ENCODE results near the gene HS6ST3. TPM values are rescaled to one million over a fixed set of nuclear protein-coding genes. Genes with fewer than 3 reads are reported as not detected.

Gene HS6ST3
- polyA plus RNA-seq, 1 donor, result 1.4 TPM

DNA sequence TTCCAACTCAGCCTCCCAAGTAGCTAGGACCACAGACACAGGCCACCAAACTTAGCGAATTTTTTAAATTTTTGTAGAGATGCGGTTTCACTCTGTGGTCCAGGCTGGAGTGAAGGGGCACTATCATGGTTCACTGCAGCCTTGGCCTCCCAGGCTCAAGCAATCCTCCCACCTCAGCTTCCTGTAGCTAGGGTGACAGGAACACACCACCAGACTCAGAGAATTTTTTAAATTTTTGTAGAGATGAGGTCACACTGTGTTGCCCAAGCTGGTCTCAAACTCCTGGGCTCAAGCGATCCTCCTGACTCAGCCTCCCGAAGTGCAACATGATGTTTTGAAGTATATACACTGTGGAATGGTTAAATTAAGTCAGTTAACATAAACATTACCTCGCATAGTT lies 640.8 kb downstream of the HS6ST3 start:
- no CpG with 5 or more reads among the region's 5 CpGs for WGBS (ENCODE audit: insufficient coverage, low lambda C conversion rate)
- no peaks in the 10 kb centered on the region for H3K4me1 ChIP-seq (ENCODE audit: control insufficient read depth, insufficient read depth, low read length)
- no peaks in the 10 kb centered on the region for H3K27me3 ChIP-seq (ENCODE audit: control insufficient read depth, insufficient read depth, low read length)
- DNase-seq, result no peak
- peaks cover 5% of the 10 kb centered on the region for H3K9me3 ChIP-seq (ENCODE audit: control insufficient read depth, low read depth, low read length)
- no peak overlapping the region for H3K4me3 ChIP-seq (ENCODE audit: low read length)
- no peak overlapping the region for H3K27ac ChIP-seq (ENCODE audit: low read length)
- no peaks in the 10 kb centered on the region for H3K36me3 ChIP-seq (ENCODE audit: control insufficient read depth, insufficient read depth, low read length)

DNA sequence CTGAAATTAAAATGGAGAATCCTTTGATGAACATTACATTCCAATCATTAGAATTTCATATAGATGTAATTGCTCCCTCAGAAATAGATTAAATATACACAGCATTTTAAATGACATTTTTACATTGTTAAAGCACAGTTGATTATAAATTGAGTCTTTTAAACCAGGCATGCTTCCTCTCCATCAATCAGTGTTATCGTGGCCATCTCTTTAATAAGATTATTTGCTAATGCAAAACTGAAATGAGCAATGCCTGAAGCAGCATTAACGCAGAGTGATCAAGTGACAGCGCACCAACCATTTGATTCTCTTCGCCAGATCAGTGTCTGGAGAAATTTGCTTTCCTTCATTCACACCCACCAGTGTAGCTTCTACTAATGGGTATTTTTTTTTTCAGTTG lies 644.6 kb downstream of the HS6ST3 start:
- Histone ChIP-seq H3K27ac (ENCODE audit: low read length) (no peak overlapping the region), H3K9me3 (ENCODE audit: control insufficient read depth, low read depth, low read length) (no peaks in the 10 kb centered on the region), H3K4me3 (ENCODE audit: low read length) (no peak overlapping the region), H3K4me1 (ENCODE audit: control insufficient read depth, insufficient read depth, low read length) (no peaks in the 10 kb centered on the region), H3K27me3 (ENCODE audit: control insufficient read depth, insufficient read depth, low read length) (no peaks in the 10 kb centered on the region), H3K36me3 (ENCODE audit: control insufficient read depth, insufficient read depth, low read length) (no peaks in the 10 kb centered on the region)
- DNase-seq, result no peak
- no CpG with 5 or more reads among the region's 4 CpGs for WGBS (ENCODE audit: insufficient coverage, low lambda C conversion rate)

DNA sequence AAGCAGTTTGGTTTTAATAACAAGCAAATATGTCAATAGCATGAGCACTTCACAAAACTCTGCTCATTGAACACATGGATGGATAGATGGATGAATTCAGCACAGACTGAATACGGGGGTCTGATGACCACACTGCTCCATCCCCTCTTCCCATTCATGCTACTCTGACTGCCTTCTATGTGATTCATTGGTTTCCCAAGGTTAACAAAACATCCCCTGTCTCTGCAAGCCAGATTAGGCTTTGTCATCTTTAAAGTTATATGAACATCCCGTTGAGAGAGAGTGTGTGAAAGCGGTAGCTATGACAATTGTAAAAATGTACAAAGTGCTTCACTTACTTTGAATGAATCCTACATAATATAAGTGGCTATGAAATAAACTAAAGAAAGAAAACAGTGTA lies 651.9 kb downstream of the HS6ST3 start:
- Histone ChIP-seq H3K4me1 (ENCODE audit: control insufficient read depth, insufficient read depth, low read length) (no peaks in the 10 kb centered on the region), H3K27me3 (ENCODE audit: control insufficient read depth, insufficient read depth, low read length) (no peaks in the 10 kb centered on the region), H3K36me3 (ENCODE audit: control insufficient read depth, insufficient read depth, low read length) (no peaks in the 10 kb centered on the region), H3K4me3 (ENCODE audit: low read length) (no peak overlapping the region), H3K9me3 (ENCODE audit: control insufficient read depth, low read depth, low read length) (no peaks in the 10 kb centered on the region), H3K27ac (ENCODE audit: low read length) (no peak overlapping the region)
- WGBS (ENCODE audit: insufficient coverage, low lambda C conversion rate), result 90% methylated on average over 2 of the region's 3 CpGs
- DNase-seq, result no peak

DNA sequence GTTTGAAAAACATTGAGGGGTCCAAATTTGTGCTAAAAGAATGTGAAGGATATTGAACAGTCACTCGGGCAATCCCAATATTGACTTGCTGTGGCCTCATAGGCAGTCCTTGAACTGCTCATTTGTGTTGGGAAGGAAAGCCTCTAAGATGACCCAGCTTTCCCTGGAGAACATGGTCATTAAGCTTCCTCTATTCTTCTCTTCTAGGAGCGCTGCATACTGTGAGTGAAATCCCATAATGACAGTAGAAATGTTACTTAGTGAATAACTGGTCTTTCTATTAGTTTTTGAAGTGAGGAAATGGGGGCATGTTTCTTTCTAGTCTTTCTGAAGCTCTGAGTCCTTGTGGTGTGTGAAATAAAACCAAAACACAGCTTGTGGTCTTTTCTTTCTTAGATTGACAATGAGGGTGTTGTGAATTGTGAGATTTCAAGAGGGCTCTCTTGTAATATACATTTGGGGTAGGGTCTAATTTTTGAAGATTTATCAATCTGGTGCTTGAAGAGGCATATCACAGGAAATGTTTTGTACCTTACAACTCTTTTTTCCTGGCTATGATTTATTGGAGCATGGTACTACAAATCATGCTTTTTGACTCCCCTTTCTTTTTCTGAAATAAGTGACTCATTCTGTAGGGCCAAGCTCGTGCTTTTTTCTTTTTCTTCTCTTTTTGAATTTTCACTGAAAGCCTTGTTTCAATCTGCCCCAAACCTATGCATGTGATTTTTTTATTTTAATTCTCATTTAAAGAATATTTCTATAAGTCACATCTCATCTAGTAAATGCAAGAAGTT lies 653.6 kb downstream of the HS6ST3 start:
- 100% methylated on average over 1 of the region's 3 CpGs for WGBS (ENCODE audit: insufficient coverage, low lambda C conversion rate)
- H3K4me3 ChIP-seq (ENCODE audit: low read length), result no peak overlapping the region
- DNase-seq, result no peak
- no peaks in the 10 kb centered on the region for H3K9me3 ChIP-seq (ENCODE audit: control insufficient read depth, low read depth, low read length)
- H3K27me3 ChIP-seq (ENCODE audit: control insufficient read depth, insufficient read depth, low read length), result no peaks in the 10 kb centered on the region
- no peak overlapping the region for H3K27ac ChIP-seq (ENCODE audit: low read length)
- H3K4me1 ChIP-seq (ENCODE audit: control insufficient read depth, insufficient read depth, low read length), result no peaks in the 10 kb centered on the region
- H3K36me3 ChIP-seq (ENCODE audit: control insufficient read depth, insufficient read depth, low read length), result no peaks in the 10 kb centered on the region

DNA sequence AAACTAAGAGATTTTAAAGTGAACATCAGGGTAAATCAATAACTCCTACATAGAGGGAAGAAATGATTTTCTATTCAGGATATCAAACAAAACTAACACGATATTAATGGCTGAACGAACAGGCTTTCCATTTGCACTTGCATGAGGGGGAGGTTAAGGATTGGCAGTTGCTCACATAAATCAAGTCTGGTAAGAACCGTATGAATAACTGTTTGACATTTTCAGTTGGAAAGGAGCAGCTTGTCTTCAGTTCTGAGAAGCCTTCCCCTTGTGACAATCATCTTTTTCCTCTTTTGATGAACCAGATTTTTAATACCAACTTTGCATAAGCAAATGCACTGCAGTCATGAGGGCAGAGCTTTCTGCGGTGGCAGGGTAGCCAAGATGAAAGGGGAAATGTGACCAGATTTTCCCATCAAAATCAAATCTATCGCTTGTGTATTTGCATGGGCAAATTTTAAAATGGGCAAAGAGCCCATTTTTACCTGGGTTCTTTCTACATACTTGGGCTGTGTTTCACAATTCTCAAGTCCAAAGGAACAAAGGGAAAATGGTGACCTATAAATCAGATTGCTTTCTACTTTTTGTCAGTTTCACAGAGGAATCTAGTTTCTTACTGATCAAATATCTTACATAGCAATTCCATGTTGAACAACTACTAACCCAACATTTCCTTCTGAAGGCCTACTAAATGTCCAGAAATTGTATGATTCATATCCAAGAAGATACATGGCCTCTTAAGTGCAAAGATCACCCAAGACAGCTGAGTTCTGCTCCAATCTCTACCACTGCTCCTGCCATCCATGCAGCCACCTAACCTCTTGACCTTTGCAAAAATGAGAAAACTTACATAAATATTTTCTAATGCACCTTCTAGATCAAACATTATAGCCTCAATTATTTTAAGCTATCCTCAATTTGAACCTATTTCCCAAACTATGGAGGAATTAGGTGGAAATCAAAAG lies 654.7 kb downstream of the HS6ST3 start:
- Histone ChIP-seq H3K27ac (ENCODE audit: low read length) (no peak overlapping the region), H3K4me3 (ENCODE audit: low read length) (no peak overlapping the region), H3K36me3 (ENCODE audit: control insufficient read depth, insufficient read depth, low read length) (no peaks in the 10 kb centered on the region), H3K9me3 (ENCODE audit: control insufficient read depth, low read depth, low read length) (no peaks in the 10 kb centered on the region), H3K4me1 (ENCODE audit: control insufficient read depth, insufficient read depth, low read length) (no peaks in the 10 kb centered on the region), H3K27me3 (ENCODE audit: control insufficient read depth, insufficient read depth, low read length) (no peaks in the 10 kb centered on the region)
- 80% methylated on average over 1 of the region's 5 CpGs for WGBS (ENCODE audit: insufficient coverage, low lambda C conversion rate)
- DNase-seq, result no peak

DNA sequence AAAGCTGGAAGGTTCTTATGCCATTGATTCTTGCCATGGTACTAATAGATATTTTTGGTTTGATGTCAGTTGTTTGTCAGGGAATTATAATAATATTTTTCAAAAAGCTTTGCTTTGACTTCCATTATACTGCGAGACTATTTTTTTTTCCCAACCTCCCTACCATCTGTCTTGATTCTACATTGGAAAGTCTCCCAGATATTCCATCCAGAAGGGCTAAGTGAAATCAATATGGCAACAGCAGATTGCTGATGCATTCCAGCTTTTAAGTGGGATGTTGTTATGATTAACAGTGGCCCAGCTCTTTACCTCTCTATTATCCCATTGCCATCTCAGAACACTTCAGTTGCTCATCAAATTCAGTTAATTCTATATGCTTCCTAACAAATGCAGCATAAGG lies 657.0 kb downstream of the HS6ST3 start:
- H3K4me3 ChIP-seq (ENCODE audit: low read length), result no peak overlapping the region

DNA sequence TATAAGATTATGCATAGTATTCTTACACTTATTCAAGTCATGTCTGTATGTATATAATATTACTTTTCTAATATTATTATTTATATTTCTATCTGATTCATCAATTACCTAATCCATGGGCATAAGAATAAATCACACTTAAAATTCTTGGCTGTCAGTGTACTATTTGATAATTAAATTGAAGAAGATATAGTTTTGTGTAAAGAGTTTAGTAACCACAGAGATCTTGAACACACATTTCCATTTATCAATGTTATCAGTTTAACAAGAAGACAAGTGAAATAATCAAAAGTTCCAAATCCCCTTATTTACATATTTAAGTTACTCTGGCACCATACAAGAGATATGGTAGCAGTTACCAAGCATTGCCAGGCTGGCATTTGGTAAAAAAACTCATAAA lies 659.9 kb downstream of the HS6ST3 start:
- Histone ChIP-seq H3K4me3 (ENCODE audit: low read length) (no peak overlapping the region), H3K27ac (ENCODE audit: low read length) (no peak overlapping the region), H3K9me3 (ENCODE audit: control insufficient read depth, low read depth, low read length) (no peaks in the 10 kb centered on the region), H3K27me3 (ENCODE audit: control insufficient read depth, insufficient read depth, low read length) (no peaks in the 10 kb centered on the region), H3K36me3 (ENCODE audit: control insufficient read depth, insufficient read depth, low read length) (no peaks in the 10 kb centered on the region), H3K4me1 (ENCODE audit: control insufficient read depth, insufficient read depth, low read length) (no peaks in the 10 kb centered on the region)
- DNase-seq, result no peak

More for the DNA sequence above, 657.0 kb downstream of the HS6ST3 start:
- Histone ChIP-seq H3K9me3 (ENCODE audit: control insufficient read depth, low read depth, low read length) (no peaks in the 10 kb centered on the region), H3K4me1 (ENCODE audit: control insufficient read depth, insufficient read depth, low read length) (no peaks in the 10 kb centered on the region), H3K27me3 (ENCODE audit: control insufficient read depth, insufficient read depth, low read length) (no peaks in the 10 kb centered on the region), H3K27ac (ENCODE audit: low read length) (no peak overlapping the region), H3K36me3 (ENCODE audit: control insufficient read depth, insufficient read depth, low read length) (no peaks in the 10 kb centered on the region)
- DNase-seq, result no peak
- WGBS (ENCODE audit: insufficient coverage, low lambda C conversion rate), result no CpG with 5 or more reads among the region's 1 CpG

DNA sequence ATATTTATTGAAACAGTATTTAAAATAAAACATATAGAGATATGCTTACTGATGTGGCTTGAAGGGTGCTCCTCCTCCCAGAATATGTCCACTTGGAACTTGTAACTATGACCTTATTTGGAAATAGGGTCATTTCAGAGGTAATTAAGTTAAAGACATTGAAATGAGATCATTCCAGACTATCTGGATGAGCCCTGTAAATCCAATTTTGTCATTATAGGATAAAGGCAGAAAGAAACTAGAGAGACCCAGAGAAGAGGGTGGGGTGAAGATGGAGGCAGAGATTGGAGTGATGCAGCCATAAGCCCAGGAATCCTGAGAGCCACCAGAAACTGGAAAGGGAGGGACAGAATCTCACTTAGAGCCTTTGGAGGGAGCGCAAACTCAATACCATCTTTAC lies 661.2 kb downstream of the HS6ST3 start:
- no peak for DNase-seq
- H3K4me1 ChIP-seq (ENCODE audit: control insufficient read depth, insufficient read depth, low read length), result no peaks in the 10 kb centered on the region
- H3K9me3 ChIP-seq (ENCODE audit: control insufficient read depth, low read depth, low read length), result no peaks in the 10 kb centered on the region
- no CpG with 5 or more reads among the region's 1 CpG for WGBS (ENCODE audit: insufficient coverage, low lambda C conversion rate)
- H3K27me3 ChIP-seq (ENCODE audit: control insufficient read depth, insufficient read depth, low read length), result no peaks in the 10 kb centered on the region
- no peak overlapping the region for H3K27ac ChIP-seq (ENCODE audit: low read length)
- H3K4me3 ChIP-seq (ENCODE audit: low read length), result no peak overlapping the region
- H3K36me3 ChIP-seq (ENCODE audit: control insufficient read depth, insufficient read depth, low read length), result no peaks in the 10 kb centered on the region

DNA sequence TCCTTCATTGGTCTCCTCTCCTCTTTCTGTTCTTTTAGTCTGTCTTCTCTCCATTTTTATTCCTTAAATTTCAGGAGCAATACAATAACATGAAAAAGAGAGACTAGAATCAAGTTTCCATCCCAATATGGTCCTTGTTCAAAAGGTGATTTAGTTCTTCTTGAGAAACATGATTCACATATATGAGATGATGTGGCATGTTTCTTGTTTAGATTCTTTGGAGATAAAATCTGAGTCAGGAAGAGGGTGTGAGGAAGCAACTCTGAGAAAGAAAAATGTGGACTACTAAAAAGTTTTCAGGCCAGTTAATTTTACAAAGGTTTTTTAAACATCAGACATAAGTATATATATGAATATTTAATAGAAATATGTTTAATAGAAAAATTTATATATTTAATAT lies 673.0 kb downstream of the HS6ST3 start:
- Histone ChIP-seq H3K27ac (ENCODE audit: low read length) (no peak overlapping the region), H3K9me3 (ENCODE audit: control insufficient read depth, low read depth, low read length) (no peaks in the 10 kb centered on the region)

DNA sequence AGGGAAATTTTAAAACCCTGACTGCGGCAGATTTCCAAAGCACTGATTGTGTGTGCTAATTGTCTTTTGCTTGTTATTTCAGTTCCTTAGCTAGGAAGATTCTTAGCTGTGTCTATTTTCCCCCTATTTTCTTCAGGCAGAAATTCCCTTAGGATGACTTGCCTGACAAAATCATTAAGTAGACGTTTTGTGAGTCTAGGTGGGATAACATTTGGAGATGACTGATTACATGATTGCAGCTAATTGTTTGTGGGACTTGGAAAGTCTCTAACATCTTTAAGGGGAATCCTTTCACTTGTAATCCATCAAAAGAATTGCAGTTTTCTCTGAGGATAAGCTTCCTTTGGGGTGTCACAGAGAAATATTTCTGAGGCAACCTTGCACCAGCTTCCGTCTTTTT lies 676.4 kb downstream of the HS6ST3 start:
- no peaks in the 10 kb centered on the region for H3K36me3 ChIP-seq (ENCODE audit: control insufficient read depth, insufficient read depth, low read length)
- DNase-seq, result no peak
- H3K27ac ChIP-seq (ENCODE audit: low read length), result no peak overlapping the region
- WGBS (ENCODE audit: insufficient coverage, low lambda C conversion rate), result no CpG with 5 or more reads among the region's 3 CpGs
- no peak overlapping the region for H3K4me3 ChIP-seq (ENCODE audit: low read length)
- H3K27me3 ChIP-seq (ENCODE audit: control insufficient read depth, insufficient read depth, low read length), result no peaks in the 10 kb centered on the region
- H3K9me3 ChIP-seq (ENCODE audit: control insufficient read depth, low read depth, low read length), result no peaks in the 10 kb centered on the region
- no peaks in the 10 kb centered on the region for H3K4me1 ChIP-seq (ENCODE audit: control insufficient read depth, insufficient read depth, low read length)

More for the DNA sequence above, 673.0 kb downstream of the HS6ST3 start:
- no peaks in the 10 kb centered on the region for H3K4me1 ChIP-seq (ENCODE audit: control insufficient read depth, insufficient read depth, low read length)
- DNase-seq, result no peak
- H3K36me3 ChIP-seq (ENCODE audit: control insufficient read depth, insufficient read depth, low read length), result no peaks in the 10 kb centered on the region
- no peak overlapping the region for H3K4me3 ChIP-seq (ENCODE audit: low read length)
- H3K27me3 ChIP-seq (ENCODE audit: control insufficient read depth, insufficient read depth, low read length), result no peaks in the 10 kb centered on the region

All from large intestine (tissue), 3 donors.